ENCODE results near the gene TPD52L2. TPM values are rescaled to one million over a fixed set of nuclear protein-coding genes. Genes with fewer than 3 reads are reported as not detected.
A peak's percentile ranks its signal among the peaks of the same experiment; 100 is the strongest.

The TPD52L2 gene
- total RNA-seq, 4 donors from 2014 or later: 102 to 131 (median 113) TPM

DNA sequence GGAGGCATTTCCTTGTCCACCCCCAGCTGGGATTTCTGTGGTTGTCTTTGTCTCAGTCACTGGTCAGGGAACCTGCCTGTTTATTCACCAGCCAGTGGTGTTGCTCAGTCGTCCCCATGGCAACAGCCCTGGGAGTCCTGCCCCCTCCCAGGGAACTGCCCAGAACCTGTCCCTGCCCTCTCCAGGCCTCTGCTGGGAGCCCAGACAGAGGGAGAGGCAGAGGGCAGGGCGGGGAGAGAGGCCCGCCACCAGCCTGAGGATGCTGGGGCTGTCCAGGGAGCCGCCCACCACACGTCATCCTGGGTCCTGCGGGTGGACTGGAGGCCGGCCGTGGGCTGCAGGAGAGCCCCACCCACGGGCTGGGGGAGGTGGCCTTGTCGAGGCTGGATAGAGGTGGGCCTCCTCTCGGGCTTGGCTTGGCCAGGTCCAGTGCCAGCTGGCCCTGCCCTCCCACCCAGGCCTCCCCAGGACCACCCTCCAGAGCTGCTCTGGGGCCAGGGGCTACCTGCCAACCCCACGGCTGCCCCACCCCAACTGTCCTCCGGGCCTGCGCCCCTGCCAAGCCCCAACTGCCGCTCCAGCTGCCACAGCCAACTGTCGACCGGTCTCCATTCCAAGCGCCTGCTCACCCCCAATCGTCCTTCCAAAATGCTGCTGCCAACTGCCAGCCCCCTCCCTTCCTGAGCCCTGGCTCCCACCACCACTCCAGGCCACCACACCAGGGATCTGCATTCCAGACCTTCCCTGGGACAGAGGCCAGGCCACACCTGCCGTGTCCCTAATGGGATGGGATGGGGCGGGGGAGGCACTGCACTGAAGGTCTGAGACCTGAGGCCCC, 29.8 kb upstream of the TPD52L2 start:
- DNase-seq (ENCODE audit: low spot score) (peak; percentile 79), ATAC-seq (ENCODE audit: low FRiP score) (peak; percentile 82)
- TF ChIP-seq, protein P1, sequence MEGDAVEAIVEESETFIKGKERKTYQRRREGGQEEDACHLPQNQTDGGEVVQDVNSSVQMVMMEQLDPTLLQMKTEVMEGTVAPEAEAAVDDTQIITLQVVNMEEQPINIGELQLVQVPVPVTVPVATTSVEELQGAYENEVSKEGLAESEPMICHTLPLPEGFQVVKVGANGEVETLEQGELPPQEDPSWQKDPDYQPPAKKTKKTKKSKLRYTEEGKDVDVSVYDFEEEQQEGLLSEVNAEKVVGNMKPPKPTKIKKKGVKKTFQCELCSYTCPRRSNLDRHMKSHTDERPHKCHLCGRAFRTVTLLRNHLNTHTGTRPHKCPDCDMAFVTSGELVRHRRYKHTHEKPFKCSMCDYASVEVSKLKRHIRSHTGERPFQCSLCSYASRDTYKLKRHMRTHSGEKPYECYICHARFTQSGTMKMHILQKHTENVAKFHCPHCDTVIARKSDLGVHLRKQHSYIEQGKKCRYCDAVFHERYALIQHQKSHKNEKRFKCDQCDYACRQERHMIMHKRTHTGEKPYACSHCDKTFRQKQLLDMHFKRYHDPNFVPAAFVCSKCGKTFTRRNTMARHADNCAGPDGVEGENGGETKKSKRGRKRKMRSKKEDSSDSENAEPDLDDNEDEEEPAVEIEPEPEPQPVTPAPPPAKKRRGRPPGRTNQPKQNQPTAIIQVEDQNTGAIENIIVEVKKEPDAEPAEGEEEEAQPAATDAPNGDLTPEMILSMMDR (IDR thresholded peaks at IDR 0.05): no peak

DNA sequence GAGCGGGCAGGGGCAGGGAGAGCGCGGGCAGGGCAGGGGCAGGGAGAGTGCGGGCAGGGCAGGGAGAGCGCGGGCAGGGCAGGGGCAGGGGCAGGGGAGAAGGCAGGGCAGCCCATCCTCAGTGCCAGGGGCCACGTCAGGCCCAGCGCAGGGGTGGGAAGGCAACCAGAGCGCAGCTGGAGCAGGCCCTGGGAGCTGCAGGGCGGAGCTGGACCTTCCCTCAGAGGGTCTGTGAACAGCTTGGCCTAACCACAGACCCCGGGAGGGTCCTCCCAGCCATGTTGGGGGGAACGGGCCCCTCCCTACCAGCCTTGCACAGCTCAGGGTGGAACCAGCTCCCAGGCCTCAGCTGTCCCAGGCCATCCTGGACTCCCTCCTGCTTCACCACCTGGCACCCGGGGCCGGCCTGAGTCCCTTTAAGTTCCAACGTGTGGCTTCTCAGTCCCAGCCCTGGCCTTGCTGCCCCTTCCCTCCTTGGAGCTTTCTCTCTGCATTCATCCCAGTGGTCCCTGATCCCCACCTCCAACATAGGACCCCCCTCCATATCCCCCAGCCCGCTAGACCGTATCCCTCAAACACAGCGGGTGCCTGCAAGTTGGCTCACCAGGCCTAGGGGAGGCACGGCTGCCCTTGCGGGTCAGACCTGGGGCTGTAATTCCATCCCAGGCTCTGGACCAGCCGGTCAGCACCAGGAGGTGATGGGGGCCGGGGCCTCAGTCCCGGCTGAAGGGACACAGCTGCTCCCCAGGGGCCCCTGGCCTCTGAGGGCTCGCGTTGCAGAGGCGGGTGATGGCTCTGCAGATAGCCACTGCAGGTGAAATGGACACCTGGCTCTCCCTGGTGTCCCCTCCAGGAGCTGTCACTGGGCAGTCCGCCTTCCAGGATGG, 28.4 kb upstream of the TPD52L2 start:
- no peak for DNase-seq (ENCODE audit: low spot score)
- TF ChIP-seq, protein P1 (IDR thresholded peaks at IDR 0.05): no peak
- no peak for ATAC-seq (ENCODE audit: low FRiP score)

DNA sequence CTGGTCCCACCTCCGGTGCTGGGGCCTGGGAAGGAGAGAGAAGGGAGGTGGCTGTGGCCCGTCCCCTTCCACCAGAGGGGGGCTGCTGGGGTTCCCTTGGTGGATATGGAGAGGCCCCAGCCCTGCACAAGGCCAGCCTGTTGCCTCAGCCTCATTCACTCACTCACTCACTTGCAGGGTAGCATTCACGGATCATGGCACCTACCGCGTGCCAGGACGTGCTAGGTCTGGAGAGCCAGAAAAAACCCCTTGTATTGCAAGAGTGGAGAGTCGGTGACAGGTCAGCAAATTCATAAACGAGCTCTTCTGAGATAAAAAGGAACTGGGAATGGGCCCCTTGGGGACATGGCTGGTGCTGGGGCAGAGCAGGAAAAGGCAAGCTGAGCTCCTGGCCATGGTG, 27.6 kb upstream of the TPD52L2 start:
- TF ChIP-seq, protein P1 (IDR thresholded peaks at IDR 0.05): no peak
- ATAC-seq (ENCODE audit: low FRiP score): no peak
- DNase-seq (ENCODE audit: low spot score): no peak

DNA sequence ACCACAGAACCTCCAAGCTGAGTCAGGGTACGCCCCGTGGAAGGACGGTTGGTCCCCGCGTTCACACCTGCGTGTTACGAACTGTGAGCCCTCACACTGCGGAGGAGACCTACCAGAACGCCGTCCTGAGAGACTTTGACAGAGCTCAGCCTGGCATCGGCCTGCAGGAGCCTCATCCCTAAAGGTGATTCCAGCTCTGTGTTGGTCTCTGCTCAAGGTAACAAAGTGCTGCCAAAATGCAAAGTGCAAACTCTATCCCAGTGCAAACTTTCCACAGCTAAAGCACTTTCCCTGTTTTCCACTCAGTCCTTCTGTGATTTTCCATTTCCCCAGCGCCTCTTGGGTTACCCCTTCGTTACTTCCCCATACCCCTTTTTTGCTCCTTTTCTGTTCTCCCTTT, 25.4 kb upstream of the TPD52L2 start:
- DNase-seq (ENCODE audit: low spot score) (no peak), ATAC-seq (ENCODE audit: low FRiP score) (no peak)
- TF ChIP-seq, protein P1 (IDR thresholded peaks at IDR 0.05): no peak

DNA sequence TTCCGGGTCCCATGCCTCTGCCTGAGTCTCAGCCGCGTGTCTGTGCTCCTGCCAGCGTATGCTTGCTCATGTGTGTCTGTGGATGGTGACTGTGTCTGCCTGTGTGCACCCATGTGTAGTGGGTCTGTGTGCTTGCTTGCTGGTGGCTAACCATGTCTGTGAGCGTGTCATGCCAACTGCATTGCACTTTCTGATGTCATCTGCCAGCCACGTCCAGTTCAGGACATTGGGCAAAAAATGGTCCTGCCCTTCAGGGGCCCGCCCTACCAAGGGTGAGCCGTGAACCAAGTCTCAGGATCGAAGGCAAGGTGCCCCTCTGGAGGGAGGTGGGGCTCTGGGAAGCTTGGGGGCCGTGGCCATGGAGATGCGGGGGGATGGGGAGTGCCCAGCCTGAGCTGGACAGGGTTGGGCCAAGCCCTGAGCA, 24.7 kb upstream of the TPD52L2 start:
- no peak for ATAC-seq (ENCODE audit: low FRiP score)
- DNase-seq (ENCODE audit: low spot score): no peak
- TF ChIP-seq, protein P1 (IDR thresholded peaks at IDR 0.05): no peak

DNA sequence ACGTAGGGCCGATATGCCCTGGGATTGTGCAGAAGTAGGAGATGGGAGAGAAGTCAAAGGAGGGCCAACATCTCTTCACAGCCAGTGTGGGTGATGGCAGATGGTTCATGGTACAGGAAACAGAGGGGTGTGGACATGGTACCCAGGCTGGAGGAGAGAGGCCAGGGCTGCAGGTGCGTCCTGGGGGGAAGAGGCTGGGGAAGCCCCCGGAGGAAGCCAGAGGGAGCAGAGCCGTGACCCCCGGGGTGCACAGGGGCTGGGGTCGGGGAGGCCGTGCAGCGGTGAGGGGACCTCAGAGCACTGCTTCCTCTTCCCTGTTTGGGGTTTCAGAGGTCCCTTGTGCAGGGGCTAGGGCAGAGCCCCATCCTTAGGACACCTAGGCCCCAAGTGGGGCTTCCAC, 22.8 kb upstream of the TPD52L2 start:
- TF ChIP-seq, protein P1 (IDR thresholded peaks at IDR 0.05): no peak
- ATAC-seq (ENCODE audit: low FRiP score): no peak
- no peak for DNase-seq (ENCODE audit: low spot score)
